ENCODE measurements around the gene KANSL2.
"Not testable (repeated sequence)": the region's sequence is repeated elsewhere in the genome, so short reads cannot be mapped to it uniquely, and the experiment has no call there.

KANSL2 gene

DNA sequence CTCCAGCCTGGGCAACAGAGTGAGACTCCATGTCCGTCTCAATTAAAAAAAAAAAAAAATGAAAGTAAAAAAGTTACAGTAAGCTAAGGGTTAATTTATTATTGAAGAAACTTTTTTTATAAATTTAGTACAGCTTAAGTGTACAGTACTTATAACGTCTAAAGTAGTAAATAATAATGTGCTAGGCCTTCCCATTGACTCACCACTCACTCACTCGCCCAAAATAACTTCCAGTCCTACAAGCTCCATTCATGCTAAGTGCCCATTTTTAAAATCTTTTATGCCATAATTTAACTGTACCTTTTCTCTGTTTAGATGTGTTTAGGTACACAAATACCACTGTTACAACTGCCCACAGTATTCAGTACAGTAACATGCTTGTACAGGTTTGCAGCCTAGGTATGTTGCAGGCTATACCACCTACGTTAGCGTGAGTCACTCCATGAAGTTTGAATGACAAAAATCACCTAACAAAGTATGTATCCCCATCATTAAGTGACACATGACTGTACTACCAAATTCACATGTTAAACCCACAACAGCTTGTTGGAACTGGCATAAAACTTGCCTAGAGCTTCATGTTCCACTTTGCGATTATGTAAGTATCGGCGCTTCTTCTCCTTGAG lies 10.7 kb downstream of the KANSL2 start:
- DNase-seq (ENCODE audit: low spot score) = peak; percentile 62
- CTCF ChIA-PET = interaction anchor here (0.7 to 0.8 kb wide), 2 partner anchors 143 to 836 kb away, joined by 4 to 5 read pairs; no protein-coding TSS in a partner anchor
- TF ChIP-seq, protein P1, sequence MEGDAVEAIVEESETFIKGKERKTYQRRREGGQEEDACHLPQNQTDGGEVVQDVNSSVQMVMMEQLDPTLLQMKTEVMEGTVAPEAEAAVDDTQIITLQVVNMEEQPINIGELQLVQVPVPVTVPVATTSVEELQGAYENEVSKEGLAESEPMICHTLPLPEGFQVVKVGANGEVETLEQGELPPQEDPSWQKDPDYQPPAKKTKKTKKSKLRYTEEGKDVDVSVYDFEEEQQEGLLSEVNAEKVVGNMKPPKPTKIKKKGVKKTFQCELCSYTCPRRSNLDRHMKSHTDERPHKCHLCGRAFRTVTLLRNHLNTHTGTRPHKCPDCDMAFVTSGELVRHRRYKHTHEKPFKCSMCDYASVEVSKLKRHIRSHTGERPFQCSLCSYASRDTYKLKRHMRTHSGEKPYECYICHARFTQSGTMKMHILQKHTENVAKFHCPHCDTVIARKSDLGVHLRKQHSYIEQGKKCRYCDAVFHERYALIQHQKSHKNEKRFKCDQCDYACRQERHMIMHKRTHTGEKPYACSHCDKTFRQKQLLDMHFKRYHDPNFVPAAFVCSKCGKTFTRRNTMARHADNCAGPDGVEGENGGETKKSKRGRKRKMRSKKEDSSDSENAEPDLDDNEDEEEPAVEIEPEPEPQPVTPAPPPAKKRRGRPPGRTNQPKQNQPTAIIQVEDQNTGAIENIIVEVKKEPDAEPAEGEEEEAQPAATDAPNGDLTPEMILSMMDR (conservative IDR thresholded peaks at IDR 0.05; ENCODE audit: low read depth) = no peak

DNA sequence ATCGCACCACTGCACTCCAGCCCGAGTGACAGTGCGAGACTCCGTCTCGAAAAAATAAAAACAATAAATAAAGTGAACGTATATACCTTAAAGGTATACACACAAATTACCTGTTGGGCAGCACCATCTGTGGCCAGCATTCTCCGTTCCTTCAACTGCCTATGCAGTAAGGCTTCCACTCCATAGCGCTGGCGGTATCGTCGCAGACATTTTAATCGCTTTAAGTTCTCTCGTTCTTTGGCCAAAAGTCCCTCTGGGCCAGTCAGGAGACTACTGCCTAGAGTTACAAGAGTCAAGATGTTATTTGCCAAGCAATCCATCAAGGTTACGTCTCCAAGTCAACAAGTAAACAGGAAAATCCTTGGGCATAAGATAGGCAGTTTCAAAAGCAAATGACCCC lies 13.0 kb downstream of the KANSL2 start:
- ChIA-PET CTCF (interaction anchor here (0.5 to 0.6 kb wide), 3 partner anchors 9 to 252 kb away, joined by 3 to 9 read pairs (median 3); no protein-coding TSS in a partner anchor), POLR2A (ENCODE audit: low non-redundant PET) (no interaction called here)
- no peak overlapping the region for H3K27ac ChIP-seq
- DNase-seq (ENCODE audit: low spot score) = no peak
- TF ChIP-seq, protein P1 (conservative IDR thresholded peaks at IDR 0.05; ENCODE audit: low read depth) = no peak

More for the DNA sequence above, 10.7 kb downstream of the KANSL2 start:
- H3K27ac ChIP-seq = no peak overlapping the region
- POLR2A ChIA-PET (ENCODE audit: low non-redundant PET) = no interaction called here

DNA sequence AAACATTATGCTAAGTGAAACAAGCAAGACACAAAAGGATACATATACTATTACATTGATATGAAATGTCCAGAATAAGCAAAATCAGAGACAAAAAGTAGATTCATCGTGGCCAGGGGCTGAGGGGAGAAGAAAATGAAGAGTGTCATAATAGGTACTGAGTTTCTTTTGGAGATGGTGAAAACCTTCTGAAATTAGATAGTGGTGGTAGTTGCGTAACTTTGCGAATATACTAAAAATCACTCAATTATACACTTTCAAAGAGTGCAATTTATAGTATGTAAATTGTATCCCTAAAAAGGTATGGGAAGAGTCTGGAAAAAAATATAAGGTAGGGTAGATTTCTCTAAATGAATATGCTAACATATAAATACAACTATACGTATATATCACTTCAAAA lies 22.2 kb downstream of the KANSL2 start:
- DNase-seq (ENCODE audit: low spot score) = no peak
- CTCF ChIA-PET = interaction anchor here (0.6 kb wide), 1 partner anchor 9 kb away, joined by 3 read pairs; no protein-coding TSS in a partner anchor
- no peak overlapping the region for H3K27ac ChIP-seq
- TF ChIP-seq, protein P1 (conservative IDR thresholded peaks at IDR 0.05; ENCODE audit: low read depth) = no peak
- POLR2A ChIA-PET (ENCODE audit: low non-redundant PET) = no interaction called here

DNA sequence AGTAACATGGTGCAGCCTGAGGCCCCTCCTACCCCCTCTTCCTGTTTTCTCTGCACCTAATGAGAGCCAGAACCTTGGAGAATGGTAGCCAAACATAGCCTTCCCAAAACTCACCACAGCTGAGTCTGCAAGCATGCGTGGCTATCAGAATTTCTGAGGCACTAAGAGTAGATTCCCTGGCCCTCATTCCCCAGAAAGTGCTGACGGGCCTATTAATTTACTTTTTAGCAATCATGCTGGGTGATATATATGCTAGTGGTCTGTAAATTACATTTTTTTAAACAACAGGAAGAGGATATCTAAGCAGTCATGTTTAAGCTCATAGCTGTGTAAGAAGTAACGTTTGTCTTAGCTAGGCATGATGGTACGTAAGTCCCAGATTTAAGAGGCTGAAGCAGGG lies 30.4 kb downstream of the KANSL2 start:
- no peak for DNase-seq (ENCODE audit: low spot score)
- no peak overlapping the region for H3K27ac ChIP-seq
- TF ChIP-seq, protein P1 (conservative IDR thresholded peaks at IDR 0.05; ENCODE audit: low read depth) = no peak
- CTCF ChIA-PET = no interaction called here
- POLR2A ChIA-PET (ENCODE audit: low non-redundant PET) = no interaction called here

DNA sequence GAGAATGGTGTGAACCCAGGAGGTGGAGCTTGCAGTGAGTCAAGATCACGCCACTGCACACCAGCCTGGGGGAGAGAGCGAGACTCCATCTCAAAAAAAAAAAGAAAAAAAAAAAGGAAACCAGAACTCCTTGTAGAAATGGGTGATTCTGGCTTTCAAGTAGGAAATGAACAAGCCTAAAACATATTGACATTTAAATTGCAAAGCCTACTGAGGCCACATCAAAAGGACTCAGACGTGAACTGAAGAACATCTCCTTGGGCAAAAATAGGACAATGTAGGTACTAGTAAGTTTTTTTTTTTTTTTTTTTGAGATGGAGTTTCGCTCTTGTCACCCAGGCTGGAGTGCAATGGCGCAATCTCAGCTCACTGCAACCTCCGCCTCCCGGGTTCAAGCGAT lies 36.7 kb downstream of the KANSL2 start:
- CTCF ChIA-PET; DNase-seq (ENCODE audit: low spot score); POLR2A ChIA-PET (ENCODE audit: low non-redundant PET); H3K27ac ChIP-seq: not testable (repeated sequence)

DNA sequence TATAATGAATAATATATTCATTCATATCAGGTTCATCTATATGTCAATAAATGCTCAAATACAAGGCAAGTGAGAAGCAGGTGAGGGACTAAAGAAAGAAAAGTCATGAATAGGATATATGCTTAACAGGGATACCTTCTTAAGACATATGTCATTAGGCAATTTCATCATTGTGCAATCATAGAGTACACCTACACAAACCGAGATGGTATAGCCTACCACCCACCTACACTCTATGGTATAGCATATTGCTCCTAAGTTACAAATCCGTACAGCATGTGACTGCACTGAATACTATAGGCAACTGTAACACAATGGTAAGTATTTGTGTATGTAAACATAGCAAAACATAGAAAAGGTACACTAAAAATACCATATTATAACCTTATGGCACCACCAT lies 39.0 kb downstream of the KANSL2 start:
- TF ChIP-seq, protein P1 (conservative IDR thresholded peaks at IDR 0.05; ENCODE audit: low read depth) = no peak
- ChIA-PET POLR2A (ENCODE audit: low non-redundant PET) (interaction anchor here (0.6 kb wide), 1 partner anchor 83 kb away, joined by 4 read pairs; a partner anchor contains a TSS), CTCF (interaction anchor here (0.7 kb wide), 1 partner anchor 10 kb away, joined by 4 read pairs; no protein-coding TSS in a partner anchor)
- no peak overlapping the region for H3K27ac ChIP-seq
- DNase-seq (ENCODE audit: low spot score) = no peak

DNA sequence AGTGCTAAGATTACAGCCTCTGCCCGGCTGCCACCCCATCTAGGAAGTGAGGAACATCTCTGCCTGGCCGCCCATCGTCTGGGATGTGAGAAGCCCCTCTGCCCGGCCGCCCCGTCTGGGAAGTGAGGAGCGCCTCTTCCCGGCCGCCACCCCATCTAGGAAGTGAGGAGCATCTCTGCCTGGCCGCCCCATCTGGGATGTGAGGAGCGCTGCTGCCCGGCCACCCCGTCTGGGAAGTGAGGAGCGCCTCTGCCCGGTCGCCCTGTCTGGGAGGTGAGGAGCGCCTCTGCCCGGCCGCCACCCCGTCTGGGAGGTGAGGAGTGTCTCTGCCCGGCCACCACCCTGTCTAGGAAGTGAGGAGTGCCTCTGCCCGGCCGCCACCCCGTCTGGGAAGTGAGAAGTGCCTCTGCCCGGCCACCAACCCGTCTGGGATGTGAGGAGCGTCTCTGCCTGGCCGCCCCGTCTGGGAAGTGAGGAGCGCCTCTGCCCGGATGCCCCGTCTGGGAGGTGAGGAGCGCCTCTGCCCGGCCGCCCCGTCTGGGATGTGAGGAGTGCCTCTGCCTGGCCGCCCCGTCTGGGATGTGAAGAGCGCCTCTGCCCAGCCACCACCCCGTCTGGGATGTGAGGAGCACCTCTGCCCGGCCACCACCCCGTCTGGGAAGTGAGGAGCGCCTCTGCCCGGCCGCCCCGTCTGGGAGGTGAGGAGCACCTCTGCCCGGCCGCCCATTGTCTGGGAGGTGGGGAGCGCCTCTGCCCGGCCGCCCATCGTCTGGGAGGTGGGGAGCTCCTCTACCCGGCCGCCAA lies 40.1 kb downstream of the KANSL2 start:
- DNase-seq (ENCODE audit: low spot score); H3K27ac ChIP-seq; POLR2A ChIA-PET (ENCODE audit: low non-redundant PET): not testable (repeated sequence)
- CTCF ChIA-PET = interaction anchor here (0.7 kb wide), 1 partner anchor 9 kb away, joined by 4 read pairs; no protein-coding TSS in a partner anchor
